ES-I3 (cell line): ENCODE measurements around the gene THSD4.

ENCODE experiments used
- H3K36me3 ChIP-seq: 2 replicates; pipeline ENCODE4 v1.6.1; 2013; ENCODE audit warnings: mild to moderate bottlenecking, low read length, control low read depth, moderate library complexity; ENCODE audit not compliant: insufficient read depth
- H3K4me1 ChIP-seq: 2 replicates; pipeline ENCODE4 v1.6.1; 2013; ENCODE audit warnings: mild to moderate bottlenecking, control low read depth, low read length; ENCODE audit not compliant: insufficient read depth
- H3K9ac ChIP-seq: 2 replicates; pipeline ENCODE4 v1.6.1; 2013; ENCODE audit warnings: low read depth, mild to moderate bottlenecking, low read length, moderate library complexity
- H3K9me3 ChIP-seq: 2 replicates; pipeline ENCODE4 v1.6.1; 2013; ENCODE audit warnings: mild to moderate bottlenecking, low read length, moderate library complexity; ENCODE audit not compliant: control insufficient read depth, insufficient read depth

The THSD4 gene

DNA sequence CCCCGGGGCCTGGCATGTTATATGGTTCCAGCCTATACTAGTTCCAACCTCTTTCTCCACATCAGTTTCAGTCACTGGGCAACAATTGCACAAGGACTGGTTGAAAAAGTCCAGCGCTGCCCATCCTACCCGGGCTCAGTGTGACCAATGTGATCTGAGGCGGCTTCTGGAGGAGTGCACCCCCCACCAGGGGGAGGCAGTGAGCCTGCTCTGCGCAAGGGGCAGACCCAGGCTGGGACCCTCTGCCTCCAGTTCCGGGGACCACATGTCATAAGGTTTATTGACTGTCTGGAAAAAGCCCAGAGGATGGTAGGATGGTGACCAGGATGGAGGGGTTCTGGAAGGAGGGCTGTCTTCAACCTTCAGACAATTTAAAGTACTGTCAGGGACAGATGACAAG lies 669.4 kb downstream of the THSD4 start:
- no peaks in the 10 kb centered on the region for H3K9me3 ChIP-seq
- H3K36me3 ChIP-seq, result no peaks in the 10 kb centered on the region
- H3K4me1 ChIP-seq, result 0 out of 2 replicates have a peak, but pooled peaks cover 5% of the 10 kb centered on the region
- H3K9ac ChIP-seq, result no peak overlapping the region

DNA sequence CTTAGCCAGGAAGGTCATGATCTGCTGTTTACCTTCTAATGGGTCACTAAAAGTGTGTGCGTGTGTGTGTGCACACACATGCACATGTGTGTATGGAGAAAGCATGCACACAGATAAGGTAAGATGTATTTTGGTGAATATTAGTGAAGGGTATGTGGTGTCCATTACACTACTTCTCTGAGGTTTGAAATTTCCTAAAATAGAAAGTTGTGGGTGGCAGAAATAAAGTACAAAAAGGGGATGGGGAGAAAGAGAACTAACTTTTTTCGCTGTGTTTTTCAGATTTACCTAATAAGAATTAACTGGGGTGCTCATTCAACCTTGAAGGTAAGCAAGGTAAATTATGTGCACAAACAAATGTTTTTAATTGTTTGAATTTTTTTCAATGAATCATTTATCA lies 670.7 kb downstream of the THSD4 start:
- no peak overlapping the region for H3K9ac ChIP-seq
- H3K36me3 ChIP-seq, result no peaks in the 10 kb centered on the region
- no peaks in the 10 kb centered on the region for H3K4me1 ChIP-seq
- H3K9me3 ChIP-seq, result no peaks in the 10 kb centered on the region

DNA sequence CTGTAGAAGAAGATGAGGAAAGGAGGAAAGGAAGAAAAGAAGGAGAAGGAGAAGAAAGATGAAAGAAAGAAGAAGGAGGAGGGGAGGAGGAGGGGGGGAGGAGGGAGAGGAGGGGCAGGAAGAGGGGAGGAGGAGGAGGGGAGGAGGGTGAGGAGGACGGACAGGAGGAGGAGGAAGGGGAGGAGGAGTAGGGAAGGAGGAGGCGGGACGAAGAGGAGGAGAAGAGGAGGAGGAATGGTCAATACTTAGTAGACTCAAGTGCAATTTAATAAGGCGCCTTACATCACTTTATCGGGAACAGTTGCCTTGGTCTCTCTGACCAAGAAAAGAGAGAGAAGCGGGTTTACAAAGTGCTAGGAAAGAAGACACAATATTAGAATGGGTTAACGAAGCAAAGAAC lies 671.4 kb downstream of the THSD4 start:
- no peak overlapping the region for H3K9ac ChIP-seq
- no peaks in the 10 kb centered on the region for H3K4me1 ChIP-seq
- H3K9me3 ChIP-seq, result no peaks in the 10 kb centered on the region

DNA sequence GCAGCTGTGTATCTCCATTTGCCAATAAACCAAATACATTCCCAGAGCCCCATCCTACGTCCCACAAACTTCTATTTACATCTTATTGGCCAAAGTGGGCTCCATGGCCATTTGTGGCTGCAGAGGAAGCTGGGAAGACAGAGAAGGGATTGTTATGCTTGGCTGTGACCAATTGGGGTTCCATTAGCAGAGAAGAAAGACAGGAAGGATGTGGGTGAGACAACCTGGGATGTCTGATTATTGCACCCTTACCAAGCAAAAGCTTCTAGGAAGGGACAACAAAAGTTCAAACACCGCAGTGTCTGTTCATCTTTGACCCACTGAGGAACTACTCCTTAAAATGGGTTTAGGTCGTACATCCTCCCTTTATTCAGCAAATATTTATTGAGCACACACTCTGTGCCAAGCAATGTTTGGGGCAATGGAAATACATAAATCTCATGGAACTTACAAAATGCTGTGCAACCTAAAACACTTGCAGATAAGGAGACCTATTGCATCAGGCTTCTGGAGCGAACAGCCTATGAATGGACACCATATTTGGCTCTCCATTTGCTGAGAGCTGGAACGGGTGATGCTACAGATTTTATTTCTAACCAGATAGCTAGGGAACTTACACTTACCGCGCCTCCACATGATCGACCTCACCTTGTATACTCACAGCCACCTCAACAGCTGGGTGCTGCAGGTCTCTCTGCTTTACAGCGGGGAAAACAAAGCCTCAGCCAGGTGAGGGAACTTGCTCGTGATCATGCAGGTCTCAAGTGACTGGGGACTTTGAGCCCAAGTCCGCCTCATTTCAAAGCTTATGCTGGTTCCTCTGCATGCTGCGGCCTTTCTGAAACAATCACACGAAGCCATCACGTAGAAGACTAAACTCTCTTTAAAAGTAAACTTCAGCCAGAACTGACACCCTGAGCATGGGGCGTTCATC lies 673.6 kb downstream of the THSD4 start:
- no peaks in the 10 kb centered on the region for H3K4me1 ChIP-seq
- H3K9ac ChIP-seq, result no peak overlapping the region
- H3K9me3 ChIP-seq, result no peaks in the 10 kb centered on the region
- no peaks in the 10 kb centered on the region for H3K36me3 ChIP-seq

More for the DNA sequence above, 671.4 kb downstream of the THSD4 start:
- H3K36me3 ChIP-seq, result no peaks in the 10 kb centered on the region

DNA sequence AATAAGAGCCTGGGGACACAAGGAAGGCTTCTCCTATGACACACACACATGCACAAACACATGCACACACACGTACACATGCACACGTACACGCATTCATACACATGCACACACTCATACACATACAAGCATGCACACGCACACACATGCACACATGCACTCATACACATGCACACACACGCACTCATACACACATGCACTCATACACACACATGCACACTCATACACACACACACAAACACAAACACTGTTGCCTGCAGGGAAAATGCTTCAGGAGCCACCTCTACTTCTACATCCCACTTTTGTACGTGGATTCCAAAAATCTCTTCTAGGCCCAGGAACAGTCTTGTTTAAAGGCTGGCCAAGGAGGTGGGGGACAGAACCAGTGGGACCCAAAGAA lies 674.3 kb downstream of the THSD4 start:
- no peak overlapping the region for H3K9ac ChIP-seq
- H3K9me3 ChIP-seq, result no peaks in the 10 kb centered on the region
- H3K4me1 ChIP-seq, result no peaks in the 10 kb centered on the region
- no peaks in the 10 kb centered on the region for H3K36me3 ChIP-seq

DNA sequence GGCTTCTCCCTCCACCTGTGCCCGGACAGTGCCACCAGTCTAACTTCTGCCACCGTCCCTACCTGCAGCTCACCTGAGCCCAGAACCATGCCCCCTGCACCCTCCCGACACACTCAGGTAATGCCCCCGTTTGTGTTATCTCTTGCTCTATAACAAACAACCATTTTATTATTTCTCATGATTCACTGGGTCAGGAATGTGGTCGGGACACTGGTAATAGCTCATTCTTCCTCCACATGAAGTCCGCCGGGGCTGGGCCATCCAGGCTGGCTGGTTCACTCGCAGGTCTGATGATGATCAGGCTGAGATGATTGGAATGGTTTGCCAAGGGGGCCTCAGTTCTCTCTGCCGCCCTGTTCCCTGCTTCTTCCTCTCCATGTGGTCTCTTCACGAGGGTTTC lies 674.8 kb downstream of the THSD4 start:
- no peak overlapping the region for H3K9ac ChIP-seq
- H3K4me1 ChIP-seq, result no peaks in the 10 kb centered on the region
- no peaks in the 10 kb centered on the region for H3K9me3 ChIP-seq
- H3K36me3 ChIP-seq, result no peaks in the 10 kb centered on the region

DNA sequence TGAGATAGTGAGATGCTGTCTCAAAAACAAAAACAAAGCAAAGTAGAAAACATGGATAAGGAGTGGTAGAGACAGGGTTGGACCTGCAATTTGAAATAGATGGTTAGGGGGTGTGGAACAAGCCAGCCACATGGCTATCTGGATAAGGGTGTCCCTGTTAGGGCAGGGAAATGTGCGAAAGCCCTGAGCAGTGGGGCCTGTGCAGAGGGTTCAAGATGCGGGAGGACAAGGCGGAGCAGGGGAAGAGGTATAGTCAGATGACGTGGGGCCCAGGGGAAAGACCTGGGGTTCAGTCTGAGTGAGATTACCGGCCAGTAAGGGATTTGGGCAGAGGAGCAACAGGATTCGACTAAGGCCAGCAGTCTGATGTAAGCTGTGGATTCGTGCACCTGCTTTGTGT lies 676.7 kb downstream of the THSD4 start:
- no peak overlapping the region for H3K9ac ChIP-seq

DNA sequence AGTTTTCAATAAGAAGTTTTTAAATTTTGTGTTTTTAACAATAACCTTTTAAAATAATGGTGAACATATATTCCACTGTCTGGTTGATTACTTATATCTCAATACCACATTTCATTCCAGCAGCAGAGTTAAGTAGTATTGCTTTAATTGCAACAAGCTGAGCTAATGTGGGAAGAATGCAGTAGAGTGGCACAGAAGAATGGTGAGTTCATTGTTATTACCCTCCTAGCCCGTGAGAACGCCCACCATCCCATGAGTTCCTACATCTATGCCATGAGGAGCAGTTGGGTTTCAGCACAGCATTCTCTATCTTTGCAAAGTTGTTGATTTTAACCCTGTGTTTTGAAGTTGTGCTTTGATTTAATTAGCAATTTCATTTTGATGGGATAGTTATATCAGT lies 677.2 kb downstream of the THSD4 start:
- Histone ChIP-seq H3K9ac (no peak overlapping the region), H3K4me1 (no peaks in the 10 kb centered on the region), H3K36me3 (no peaks in the 10 kb centered on the region)

More for the DNA sequence above, 676.7 kb downstream of the THSD4 start:
- no peaks in the 10 kb centered on the region for H3K36me3 ChIP-seq
- no peaks in the 10 kb centered on the region for H3K4me1 ChIP-seq
- H3K9me3 ChIP-seq, result no peaks in the 10 kb centered on the region

DNA sequence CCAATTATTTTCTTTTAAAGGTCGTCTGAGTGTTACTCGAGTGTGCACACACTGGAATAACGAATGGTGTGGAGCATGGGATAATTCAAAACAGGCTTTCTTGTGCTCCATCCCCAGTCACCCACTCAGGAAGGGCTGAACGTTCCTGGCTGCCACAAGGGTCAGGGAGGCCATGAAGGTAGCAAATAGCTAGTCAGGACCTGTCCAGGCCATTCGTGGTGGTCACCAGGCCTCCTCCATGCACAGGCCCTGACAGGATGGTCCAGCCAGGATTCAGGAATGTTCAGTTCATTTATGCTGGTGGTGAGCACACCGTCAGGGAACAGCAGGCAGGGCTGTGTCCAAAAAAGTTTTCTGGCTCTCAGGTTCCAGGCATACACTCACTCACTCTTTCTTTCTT lies 683.4 kb downstream of the THSD4 start:
- peaks cover 2% of the 10 kb centered on the region; the same call in 1 of the 2 replicates for H3K9me3 ChIP-seq
- no peaks in the 10 kb centered on the region for H3K4me1 ChIP-seq
- H3K36me3 ChIP-seq, result no peaks in the 10 kb centered on the region
- H3K9ac ChIP-seq, result no peak overlapping the region

More for the DNA sequence above, 677.2 kb downstream of the THSD4 start:
- H3K9me3 ChIP-seq, result no peaks in the 10 kb centered on the region

DNA sequence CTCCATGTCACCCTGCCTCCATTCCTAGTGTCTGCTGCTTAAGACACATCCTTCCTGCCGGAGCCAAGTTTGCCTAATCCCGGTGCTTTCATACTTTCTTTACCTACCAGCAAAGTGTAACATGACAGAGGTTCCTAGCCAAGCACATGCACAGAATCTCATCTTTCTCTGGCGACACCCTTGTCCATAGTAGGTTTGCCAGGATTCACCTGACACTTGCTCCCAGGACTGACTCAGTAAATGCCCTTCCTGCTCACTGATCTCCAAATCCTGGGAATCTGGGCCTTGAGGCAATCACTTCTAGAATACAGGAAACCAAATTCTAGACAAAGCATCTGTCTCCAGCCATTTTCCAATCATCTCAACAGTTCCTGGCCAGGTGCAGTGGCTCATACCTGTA lies 684.9 kb downstream of the THSD4 start:
- H3K9me3 ChIP-seq, result peaks cover 2% of the 10 kb centered on the region; the same call in 1 of the 2 replicates
- H3K36me3 ChIP-seq, result no peaks in the 10 kb centered on the region
- H3K4me1 ChIP-seq, result peaks cover 2% of the 10 kb centered on the region; the same call in 1 of the 2 replicates
- no peak overlapping the region for H3K9ac ChIP-seq

DNA sequence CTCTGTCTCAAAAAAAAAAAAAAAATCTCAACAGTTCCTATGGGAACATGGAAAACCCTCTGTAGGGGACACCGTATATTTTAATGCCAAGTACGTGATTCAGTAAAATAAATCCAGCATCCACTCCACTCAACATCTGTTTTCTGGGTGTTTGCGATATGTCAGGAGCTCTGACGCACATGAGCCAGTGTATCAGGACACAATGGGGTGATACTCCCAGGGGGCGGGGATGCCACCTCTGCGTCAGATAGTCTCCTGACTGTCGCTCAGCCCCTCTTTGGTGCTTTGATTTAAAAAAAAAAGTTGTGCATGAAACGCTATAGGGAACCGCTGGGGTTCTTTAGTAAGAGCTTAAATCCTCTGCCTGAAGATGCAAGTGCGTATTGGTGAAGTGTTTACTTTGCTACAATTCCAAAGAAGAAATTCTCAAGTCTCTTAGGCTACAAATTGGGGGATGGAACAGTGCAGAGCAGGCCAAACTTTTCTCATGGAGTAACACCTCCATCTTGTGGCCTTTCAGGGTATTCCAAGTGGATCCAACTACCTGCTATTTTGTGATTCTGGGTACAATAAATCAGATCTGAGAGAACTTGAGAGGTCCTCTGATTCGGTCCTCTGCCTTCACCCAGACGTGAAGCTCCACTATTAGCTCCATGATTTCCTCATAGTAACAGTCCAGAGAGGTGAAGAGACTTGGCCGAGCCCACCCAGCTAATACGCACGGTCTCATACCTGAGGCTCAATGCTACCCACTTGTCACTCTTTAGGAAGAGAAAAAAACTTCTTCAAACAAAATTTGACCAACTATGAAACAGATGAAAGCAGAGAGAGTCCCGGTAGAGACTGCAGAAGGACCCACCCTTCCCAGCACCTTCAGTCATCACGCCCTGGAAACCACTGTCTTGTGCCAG lies 685.8 kb downstream of the THSD4 start:
- H3K9me3 ChIP-seq, result peaks cover 2% of the 10 kb centered on the region; the same call in 1 of the 2 replicates
- no peak overlapping the region for H3K9ac ChIP-seq
- H3K4me1 ChIP-seq, result peaks cover 3% of the 10 kb centered on the region; the same call in 1 of the 2 replicates
- no peaks in the 10 kb centered on the region for H3K36me3 ChIP-seq

DNA sequence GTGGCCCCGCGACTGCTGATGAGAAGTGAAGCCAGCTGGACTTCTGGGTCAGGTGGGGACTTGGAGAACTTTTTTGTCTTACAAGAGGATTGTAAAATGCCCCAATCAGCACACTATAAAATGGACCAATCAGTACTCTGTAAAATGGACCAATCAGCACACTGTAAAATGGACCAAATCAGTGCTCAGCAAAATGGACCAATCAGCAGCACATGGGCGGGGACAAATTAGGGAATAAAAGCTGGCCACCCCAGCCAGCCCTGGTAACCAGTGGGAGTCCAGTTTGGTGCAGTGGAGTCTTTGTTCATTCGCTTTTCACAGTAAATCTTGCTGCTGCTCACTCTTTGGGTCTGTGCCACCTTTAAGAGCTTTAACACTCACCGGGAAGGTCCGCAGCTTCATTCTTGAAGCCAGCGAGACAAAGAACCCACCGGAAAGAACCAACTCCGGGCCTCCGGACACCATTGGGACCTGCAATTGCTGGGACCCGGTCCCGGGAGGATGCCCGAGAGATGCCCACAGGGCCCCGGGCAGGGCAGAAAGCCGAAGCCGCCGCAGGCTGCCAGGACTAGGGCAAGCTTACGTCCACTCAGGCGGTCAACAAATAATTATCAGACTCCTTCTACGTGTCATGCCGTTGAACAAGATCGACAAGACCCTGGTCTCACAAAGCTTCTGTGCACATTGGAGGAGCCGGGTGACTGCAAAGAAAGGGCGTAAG lies 686.8 kb downstream of the THSD4 start:
- Histone ChIP-seq H3K9me3 (peaks cover 2% of the 10 kb centered on the region; the same call in 1 of the 2 replicates), H3K4me1 (peaks cover 13% of the 10 kb centered on the region; the same call in 1 of the 2 replicates), H3K36me3 (no peaks in the 10 kb centered on the region), H3K9ac (no peak overlapping the region)

DNA sequence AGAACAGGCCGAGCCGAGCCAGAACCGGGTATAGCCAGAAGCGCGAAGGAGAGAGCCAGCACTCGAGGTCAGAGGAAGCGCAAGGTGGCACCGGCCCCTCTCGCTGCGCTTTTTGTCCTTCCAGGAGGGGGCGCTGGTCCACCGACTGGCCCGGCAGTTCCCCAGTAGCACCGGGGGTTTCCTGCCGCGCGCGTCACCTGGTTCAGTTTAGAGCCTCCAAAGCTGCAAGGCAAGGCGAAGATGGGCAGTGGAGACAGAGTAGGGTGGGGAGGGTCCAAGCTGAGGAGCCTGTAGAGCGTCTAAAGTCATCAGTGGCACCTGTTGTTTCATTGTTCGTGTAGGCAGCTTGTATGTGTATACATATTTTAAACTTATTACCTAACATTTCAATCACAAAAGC lies 687.5 kb downstream of the THSD4 start:
- Histone ChIP-seq H3K9ac (no peak overlapping the region), H3K36me3 (no peaks in the 10 kb centered on the region), H3K9me3 (peaks cover 2% of the 10 kb centered on the region; the same call in 1 of the 2 replicates), H3K4me1 (peaks cover 16% of the 10 kb centered on the region)

DNA sequence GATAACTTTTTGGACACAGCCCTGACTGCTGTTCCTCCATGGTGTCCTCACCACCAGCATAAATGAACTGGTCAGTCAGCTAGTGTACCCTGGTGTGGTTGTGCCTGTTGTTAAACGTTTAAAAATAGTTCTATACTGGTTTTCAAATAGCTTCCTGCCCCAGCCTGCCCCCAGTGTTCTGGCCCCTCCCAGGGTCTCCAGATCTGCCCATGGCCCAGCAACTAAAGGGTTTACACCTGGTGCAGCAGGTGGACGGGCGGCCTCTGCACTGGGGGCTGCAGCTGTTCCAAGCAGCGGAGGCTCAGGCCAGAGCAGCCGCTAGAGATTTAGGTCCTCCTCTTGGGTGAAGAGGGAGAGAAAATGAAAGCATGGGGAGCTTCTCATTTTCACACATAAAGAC lies 689.0 kb downstream of the THSD4 start:
- Histone ChIP-seq H3K9ac (no peak overlapping the region), H3K4me1 (peaks cover 22% of the 10 kb centered on the region), H3K9me3 (peaks cover 2% of the 10 kb centered on the region; the same call in 1 of the 2 replicates), H3K36me3 (no peaks in the 10 kb centered on the region)
